Skeletal muscle satellite cell (primary cell): ENCODE results near the gene FTSJ3.
"Not testable (repeated sequence)": the region's sequence is repeated elsewhere in the genome, so short reads cannot be mapped to it uniquely, and the experiment has no call there.

Source experiments
- H3K27me3 ChIP-seq: 2 replicates; pipeline ENCODE4 v1.7.0; 2013; ENCODE audit warnings: low read length; ENCODE audit not compliant: control insufficient read depth, insufficient read depth
- H3K36me3 ChIP-seq: 2 replicates; pipeline ENCODE4 v1.7.0; 2013; ENCODE audit warnings: mild to moderate bottlenecking, control low read depth, low read length; ENCODE audit not compliant: insufficient read depth
- H3K4me1 ChIP-seq: 2 replicates; pipeline ENCODE4 v1.7.0; 2013; ENCODE audit warnings: low read length; ENCODE audit not compliant: control insufficient read depth, insufficient read depth
- H3K4me2 ChIP-seq: 2 replicates; pipeline ENCODE4 v1.7.0; 2013; ENCODE audit warnings: mild to moderate bottlenecking, low read length
- H3K4me3 ChIP-seq: 2 replicates; pipeline ENCODE4 v1.7.0; 2013; ENCODE audit warnings: low read length
- H3K9ac ChIP-seq: 2 replicates; pipeline ENCODE4 v1.7.0; 2013; ENCODE audit warnings: mild to moderate bottlenecking, low read depth, low read length, moderate library complexity
- H3K9me3 ChIP-seq: replicated peaks from 2 replicates; pipeline ENCODE4 v1.7.0; 2013; ENCODE audit warnings: mild to moderate bottlenecking, control low read depth, low read length

The FTSJ3 gene

GRCh38 chr17:63854709-63855108, 27.2 kb upstream of the FTSJ3 start:
- Histone ChIP-seq H3K4me3 (no peak overlapping the region), H3K9me3 (no peaks in the 10 kb centered on the region), H3K27me3 (peaks cover 37% of the 10 kb centered on the region), H3K36me3 (no peaks in the 10 kb centered on the region), H3K4me2 (no peak overlapping the region), H3K9ac (no peak overlapping the region), H3K4me1 (no peaks in the 10 kb centered on the region)

GRCh38 chr17:63853260-63853659, 25.8 kb upstream of the FTSJ3 start:
- Histone ChIP-seq H3K9ac (no peak overlapping the region), H3K27me3 (peaks cover 28% of the 10 kb centered on the region), H3K4me3 (no peak overlapping the region), H3K36me3 (no peaks in the 10 kb centered on the region), H3K4me2 (no peak overlapping the region), H3K4me1 (peaks cover 5% of the 10 kb centered on the region), H3K9me3 (no peaks in the 10 kb centered on the region)

GRCh38 chr17:63850401-63850800, 22.9 kb upstream of the FTSJ3 start:
- Histone ChIP-seq H3K9ac (no peak overlapping the region), H3K4me3 (no peak overlapping the region)

GRCh38 chr17:63848834-63849689, 21.6 kb upstream of the FTSJ3 start:
- peaks cover 8% of the 10 kb centered on the region for H3K4me1 ChIP-seq
- peak overlapping the region; percentile 86 for H3K4me2 ChIP-seq
- H3K27me3 ChIP-seq, result peaks cover 11% of the 10 kb centered on the region
- H3K9ac ChIP-seq, result peak overlapping the region; percentile 68
- no peaks in the 10 kb centered on the region for H3K36me3 ChIP-seq
- H3K4me3 ChIP-seq, result peak overlapping the region; percentile 68
- no peaks in the 10 kb centered on the region for H3K9me3 ChIP-seq

More at GRCh38 chr17:63850401-63850800, 22.9 kb upstream of the FTSJ3 start:
- H3K4me1 ChIP-seq, result peaks cover 5% of the 10 kb centered on the region
- H3K9me3 ChIP-seq, result no peaks in the 10 kb centered on the region
- peaks cover 21% of the 10 kb centered on the region for H3K27me3 ChIP-seq
- no peak overlapping the region for H3K4me2 ChIP-seq
- H3K36me3 ChIP-seq, result no peaks in the 10 kb centered on the region

- no peak overlapping the region for H3K4me3 ChIP-seq
Measured at GRCh38 chr17:63847525-63848249, 20.2 kb upstream of the FTSJ3 start.

GRCh38 chr17:63845509-63845908, 18.0 kb upstream of the FTSJ3 start:
- H3K36me3 ChIP-seq, result no peaks in the 10 kb centered on the region
- H3K9me3 ChIP-seq, result no peaks in the 10 kb centered on the region
- H3K4me3 ChIP-seq, result no peak overlapping the region
- no peaks in the 10 kb centered on the region for H3K27me3 ChIP-seq
- no peak overlapping the region for H3K9ac ChIP-seq
- peaks cover 28% of the 10 kb centered on the region for H3K4me1 ChIP-seq
- no peak overlapping the region for H3K4me2 ChIP-seq

More at GRCh38 chr17:63847525-63848249, 20.2 kb upstream of the FTSJ3 start:
- Histone ChIP-seq H3K36me3 (no peaks in the 10 kb centered on the region), H3K4me1 (peaks cover 18% of the 10 kb centered on the region), H3K9ac (no peak overlapping the region), H3K9me3 (no peaks in the 10 kb centered on the region), H3K4me2 (no peak overlapping the region), H3K27me3 (peaks cover 4% of the 10 kb centered on the region)

GRCh38 chr17:63843910-63844677, 16.6 kb upstream of the FTSJ3 start:
- Histone ChIP-seq H3K4me3 (peak overlapping the region; percentile 72), H3K4me2 (peak overlapping the region; percentile 83)

GRCh38 chr17:63843387-63843888, 16.0 kb upstream of the FTSJ3 start:
- H3K9me3 ChIP-seq, H3K27me3 ChIP-seq, H3K36me3 ChIP-seq: not testable (repeated sequence)
- peaks cover 43% of the 10 kb centered on the region for H3K4me1 ChIP-seq
- H3K9ac ChIP-seq, result peak overlapping the region; percentile 75
- peak overlapping the region; percentile 83 for H3K4me2 ChIP-seq
- peak overlapping the region; percentile 72 for H3K4me3 ChIP-seq

More at GRCh38 chr17:63843910-63844677, 16.6 kb upstream of the FTSJ3 start:
- H3K27me3 ChIP-seq, result no peaks in the 10 kb centered on the region
- H3K4me1 ChIP-seq, result peaks cover 41% of the 10 kb centered on the region
- no peaks in the 10 kb centered on the region for H3K9me3 ChIP-seq
- H3K36me3 ChIP-seq, result no peaks in the 10 kb centered on the region
- peak overlapping the region; percentile 75 for H3K9ac ChIP-seq

- no peaks in the 10 kb centered on the region for H3K9me3 ChIP-seq
- H3K4me2 ChIP-seq, result peak within 1 kb of the TSS; percentile 99
- no peaks in the 10 kb centered on the region for H3K27me3 ChIP-seq
- H3K36me3 ChIP-seq, result no peaks in the 10 kb centered on the region
- peak within 1 kb of the TSS; percentile 94 for H3K9ac ChIP-seq
- peak within 1 kb of the TSS; percentile 93 for H3K4me3 ChIP-seq
- peaks cover 49% of the 10 kb centered on the region for H3K4me1 ChIP-seq
Measured at GRCh38 chr17:63842540-63843386, 15.3 kb upstream of the FTSJ3 start, which contains the start of gene SMARCD2. Gene SMARCD2, minus strand, starts transcription at chr17:63842685. Its CDS starts 11 bp downstream, at chr17:63842674.

GRCh38 chr17:63842173-63842539, 14.7 kb upstream of the FTSJ3 start:
- Histone ChIP-seq H3K4me3 (peak overlapping the region; percentile 93), H3K4me2 (peak overlapping the region; percentile 99), H3K4me1 (peaks cover 50% of the 10 kb centered on the region), H3K9me3 (no peaks in the 10 kb centered on the region), H3K9ac (peak overlapping the region; percentile 94), H3K27me3 (no peaks in the 10 kb centered on the region), H3K36me3 (no peaks in the 10 kb centered on the region)
